ENCODE measurements around the gene TENM4. TPM values are rescaled to one million over a fixed set of nuclear protein-coding genes. Genes with fewer than 3 reads are reported as not detected.

TENM4 gene
- polyA plus RNA-seq, 2 of the 4 experiments (the other 2 are of a cell fraction): 0.06 to 0.31 TPM

DNA sequence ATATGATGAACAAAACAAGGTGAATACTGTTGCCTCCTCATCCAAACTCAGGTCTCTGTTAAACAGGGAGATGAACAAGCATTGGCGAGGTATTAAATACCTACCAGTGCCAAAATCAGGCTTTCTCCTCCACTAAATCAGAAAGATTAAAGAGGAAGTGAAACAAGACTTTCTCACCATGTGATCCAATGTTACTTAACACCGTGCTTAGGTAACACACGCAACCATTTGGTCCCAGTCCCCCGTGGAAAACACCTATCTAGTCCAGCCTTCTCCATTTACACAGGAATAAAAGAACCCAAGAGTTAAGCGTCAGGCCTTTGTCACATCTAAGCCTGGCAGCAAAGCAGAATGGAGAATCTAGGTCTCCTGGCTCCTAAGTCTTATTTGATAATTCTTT is 34.5 kb downstream of the TENM4 start:
- H3K4me1 ChIP-seq: no peaks in the 10 kb centered on the region
- H3K9me3 ChIP-seq: no peaks in the 10 kb centered on the region
- no peak for ATAC-seq
- H3K27ac ChIP-seq: no peak overlapping the region
- TF ChIP-seq KDM5A (IDR thresholded peaks at IDR 0.05): no peak
- no peak for TF ChIP-seq ZNF302 (CRISPR knock-in tag; IDR thresholded peaks at IDR 0.05)
- TF ChIP-seq EHMT2 (IDR thresholded peaks at IDR 0.05; ENCODE audit: low read depth): no peak
- no peak for TF ChIP-seq TFCP2L1 (CRISPR knock-in tag; IDR thresholded peaks at IDR 0.05)
- TF ChIP-seq, protein P1, sequence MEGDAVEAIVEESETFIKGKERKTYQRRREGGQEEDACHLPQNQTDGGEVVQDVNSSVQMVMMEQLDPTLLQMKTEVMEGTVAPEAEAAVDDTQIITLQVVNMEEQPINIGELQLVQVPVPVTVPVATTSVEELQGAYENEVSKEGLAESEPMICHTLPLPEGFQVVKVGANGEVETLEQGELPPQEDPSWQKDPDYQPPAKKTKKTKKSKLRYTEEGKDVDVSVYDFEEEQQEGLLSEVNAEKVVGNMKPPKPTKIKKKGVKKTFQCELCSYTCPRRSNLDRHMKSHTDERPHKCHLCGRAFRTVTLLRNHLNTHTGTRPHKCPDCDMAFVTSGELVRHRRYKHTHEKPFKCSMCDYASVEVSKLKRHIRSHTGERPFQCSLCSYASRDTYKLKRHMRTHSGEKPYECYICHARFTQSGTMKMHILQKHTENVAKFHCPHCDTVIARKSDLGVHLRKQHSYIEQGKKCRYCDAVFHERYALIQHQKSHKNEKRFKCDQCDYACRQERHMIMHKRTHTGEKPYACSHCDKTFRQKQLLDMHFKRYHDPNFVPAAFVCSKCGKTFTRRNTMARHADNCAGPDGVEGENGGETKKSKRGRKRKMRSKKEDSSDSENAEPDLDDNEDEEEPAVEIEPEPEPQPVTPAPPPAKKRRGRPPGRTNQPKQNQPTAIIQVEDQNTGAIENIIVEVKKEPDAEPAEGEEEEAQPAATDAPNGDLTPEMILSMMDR (IDR thresholded peaks at IDR 0.05): no peak
- TF ChIP-seq, protein P2, sequence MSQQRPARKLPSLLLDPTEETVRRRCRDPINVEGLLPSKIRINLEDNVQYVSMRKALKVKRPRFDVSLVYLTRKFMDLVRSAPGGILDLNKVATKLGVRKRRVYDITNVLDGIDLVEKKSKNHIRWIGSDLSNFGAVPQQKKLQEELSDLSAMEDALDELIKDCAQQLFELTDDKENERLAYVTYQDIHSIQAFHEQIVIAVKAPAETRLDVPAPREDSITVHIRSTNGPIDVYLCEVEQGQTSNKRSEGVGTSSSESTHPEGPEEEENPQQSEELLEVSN (IDR thresholded peaks at IDR 0.05; ENCODE audit: borderline replicate concordance, low read depth): no peak
- no peak for TF ChIP-seq CHD4 (IDR thresholded peaks at IDR 0.05; ENCODE audit: borderline replicate concordance)
- no peak for TF ChIP-seq CBX2 (IDR thresholded peaks at IDR 0.05; ENCODE audit: borderline replicate concordance, low read depth)
- POLR2A ChIA-PET: no interaction called here
- H3K4me3 ChIP-seq: no peak overlapping the region
- no peak overlapping the region for H3K4me2 ChIP-seq
- no peak for DNase-seq (ENCODE audit: low read depth in 1 of 2, low spot score in 1 of 2)
- CTCF ChIA-PET: no interaction called here
- 49% methylated on average over 5 of the region's 5 CpGs for WGBS (ENCODE audit: missing lambda C conversion rate)
- FAIRE-seq: no peak

DNA sequence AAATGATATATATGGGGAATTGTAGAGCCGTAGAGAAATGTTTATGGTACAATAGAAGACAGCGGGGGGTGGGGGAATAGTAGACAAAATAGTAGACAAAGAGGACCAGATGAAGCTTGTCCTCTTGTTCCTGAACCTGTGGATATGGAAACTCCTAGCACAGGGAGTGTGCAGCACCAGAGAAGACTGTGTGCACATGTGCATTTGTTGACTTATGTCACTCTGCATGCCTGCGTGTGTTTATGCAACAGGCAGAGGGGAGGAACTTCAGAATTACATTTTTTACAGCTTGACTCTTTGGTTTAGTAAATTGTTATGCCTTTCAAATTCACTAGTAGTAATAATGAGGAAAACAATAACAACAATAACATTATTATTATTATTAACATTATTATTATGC is 36.0 kb downstream of the TENM4 start:
- WGBS (ENCODE audit: missing lambda C conversion rate): 48% methylated on average over 3 of the region's 3 CpGs
- ATAC-seq (no peak), DNase-seq (ENCODE audit: low read depth in 1 of 2, low spot score in 1 of 2) (no peak), FAIRE-seq (no peak)
- Histone ChIP-seq H3K4me2 (no peak overlapping the region), H3K27ac (no peak overlapping the region), H3K9me3 (no peaks in the 10 kb centered on the region), H3K4me1 (no peaks in the 10 kb centered on the region), H3K4me3 (no peak overlapping the region)
- ChIA-PET CTCF (interaction anchor here (0.6 to 1.1 kb wide), 2 partner anchors 36 to 37 kb away, joined by 3 read pairs; partner anchors contain the start of gene TENM4), POLR2A (interaction anchor here (0.6 kb wide), 1 partner anchor 18 kb away, joined by 3 read pairs; no protein-coding TSS in a partner anchor)
- TF ChIP-seq POLR2AphosphoS2 (conservative IDR thresholded peaks at IDR 0.05; ENCODE audit: low read length): no peak
- no peak for TF ChIP-seq EP300 (IDR thresholded peaks at IDR 0.05)
- no peak for TF ChIP-seq HDAC2 (IDR thresholded peaks at IDR 0.05)
- TF ChIP-seq, protein P3, sequence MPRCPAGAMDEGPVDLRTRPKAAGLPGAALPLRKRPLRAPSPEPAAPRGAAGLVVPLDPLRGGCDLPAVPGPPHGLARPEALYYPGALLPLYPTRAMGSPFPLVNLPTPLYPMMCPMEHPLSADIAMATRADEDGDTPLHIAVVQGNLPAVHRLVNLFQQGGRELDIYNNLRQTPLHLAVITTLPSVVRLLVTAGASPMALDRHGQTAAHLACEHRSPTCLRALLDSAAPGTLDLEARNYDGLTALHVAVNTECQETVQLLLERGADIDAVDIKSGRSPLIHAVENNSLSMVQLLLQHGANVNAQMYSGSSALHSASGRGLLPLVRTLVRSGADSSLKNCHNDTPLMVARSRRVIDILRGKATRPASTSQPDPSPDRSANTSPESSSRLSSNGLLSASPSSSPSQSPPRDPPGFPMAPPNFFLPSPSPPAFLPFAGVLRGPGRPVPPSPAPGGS (IDR thresholded peaks at IDR 0.05): no peak
- no peak for TF ChIP-seq NPAS2 (CRISPR knock-in tag; IDR thresholded peaks at IDR 0.05; ENCODE audit: borderline replicate concordance)
- TF ChIP-seq CHD2 (IDR thresholded peaks at IDR 0.05; ENCODE audit: low read length, partially characterized antibody): no peak
- no peak for TF ChIP-seq EHF (CRISPR knock-in tag; IDR thresholded peaks at IDR 0.05)
- TF ChIP-seq HOXA7 (CRISPR knock-in tag; IDR thresholded peaks at IDR 0.05): no peak
- no peak for TF ChIP-seq SREBF2 (IDR thresholded peaks at IDR 0.05)
- TF ChIP-seq CBX2 (IDR thresholded peaks at IDR 0.05; ENCODE audit: borderline replicate concordance, low read depth): no peak
- no peak for TF ChIP-seq NFE2L2 (conservative IDR thresholded peaks at IDR 0.05; ENCODE audit: low read length)
- no peak for TF ChIP-seq EHMT2 (IDR thresholded peaks at IDR 0.05; ENCODE audit: low read depth)
- TF ChIP-seq PHF8 (IDR thresholded peaks at IDR 0.05; ENCODE audit: borderline replicate concordance, low read depth): no peak
- no peak for TF ChIP-seq FOSB (CRISPR knock-in tag; IDR thresholded peaks at IDR 0.05)
- no peak for TF ChIP-seq RFX5 (IDR thresholded peaks at IDR 0.05)
- TF ChIP-seq RARB (CRISPR knock-in tag; IDR thresholded peaks at IDR 0.05): no peak
- TF ChIP-seq, protein P4, sequence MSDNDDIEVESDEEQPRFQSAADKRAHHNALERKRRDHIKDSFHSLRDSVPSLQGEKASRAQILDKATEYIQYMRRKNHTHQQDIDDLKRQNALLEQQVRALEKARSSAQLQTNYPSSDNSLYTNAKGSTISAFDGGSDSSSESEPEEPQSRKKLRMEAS (IDR thresholded peaks at IDR 0.05): no peak
- no peak for TF ChIP-seq TP53 (CRISPR knock-in tag; IDR thresholded peaks at IDR 0.05)
- TF ChIP-seq, protein P5, sequence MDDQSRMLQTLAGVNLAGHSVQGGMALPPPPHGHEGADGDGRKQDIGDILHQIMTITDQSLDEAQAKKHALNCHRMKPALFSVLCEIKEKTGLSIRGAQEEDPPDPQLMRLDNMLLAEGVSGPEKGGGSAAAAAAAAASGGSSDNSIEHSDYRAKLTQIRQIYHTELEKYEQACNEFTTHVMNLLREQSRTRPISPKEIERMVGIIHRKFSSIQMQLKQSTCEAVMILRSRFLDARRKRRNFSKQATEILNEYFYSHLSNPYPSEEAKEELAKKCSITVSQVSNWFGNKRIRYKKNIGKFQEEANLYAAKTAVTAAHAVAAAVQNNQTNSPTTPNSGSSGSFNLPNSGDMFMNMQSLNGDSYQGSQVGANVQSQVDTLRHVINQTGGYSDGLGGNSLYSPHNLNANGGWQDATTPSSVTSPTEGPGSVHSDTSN (IDR thresholded peaks at IDR 0.05): no peak
- TF ChIP-seq ZC3H11A (IDR thresholded peaks at IDR 0.05): no peak
